PC-3 (cell line): ENCODE data around the gene NBAS.

ENCODE experiments used
- CTCF ChIP-seq: fragments of 300-600 bp; sonication (generic); conservative IDR thresholded peaks from 2 replicates; pipeline ENCODE4 v1.5.1; 2017; ENCODE audit warnings: antibody characterized with exemption, low read depth, mild to moderate bottlenecking, low read length
- EZH2 ChIP-seq: fragments of 300-600 bp; sonication (generic); IDR thresholded peaks from one replicate; pipeline ENCODE4 v1.6.1; 2017; ENCODE audit warnings: antibody characterized with exemption, mild to moderate bottlenecking, low read length; ENCODE audit not compliant: unreplicated experiment
- EZH2phosphoT487 ChIP-seq: fragments of 300-600 bp; sonication (generic); IDR thresholded peaks from 2 replicates; pipeline ENCODE4 v1.6.1; 2018; ENCODE audit warnings: mild to moderate bottlenecking, antibody characterized with exemption, low read length, borderline replicate concordance

DNA sequence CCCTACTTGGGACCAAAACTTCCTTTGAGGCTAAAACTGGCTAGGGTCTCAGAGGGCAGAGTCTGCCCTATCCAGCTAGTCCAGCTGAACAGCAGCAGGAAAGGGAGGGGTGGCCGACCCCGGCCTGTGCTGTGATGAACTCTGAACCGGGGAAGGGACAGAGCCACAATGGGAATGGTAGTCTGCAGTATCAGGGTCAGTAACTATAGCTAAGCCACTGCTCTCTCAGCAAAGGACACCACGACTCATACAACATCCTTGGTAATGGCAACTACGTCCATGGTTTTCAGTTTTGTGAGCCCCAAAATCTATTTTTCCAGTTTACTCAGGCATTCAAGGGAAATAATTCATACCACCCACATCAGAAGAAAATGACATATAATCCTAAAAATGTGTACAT, 75.2 kb downstream of the NBAS start:
- no peak for TF ChIP-seq CTCF
- TF ChIP-seq EZH2phosphoT487: no peak
- no peak for TF ChIP-seq EZH2
